ENCODE results near the gene COL5A3.

COL5A3 gene

GRCh38 chr19:9914315-9915207 is 95.7 kb downstream of the COL5A3 start:
- Histone ChIP-seq H3K4me3 (ENCODE audit: low read length) (peak overlapping the region; percentile 60), H3K27ac (ENCODE audit: low read depth, low read length) (no peak overlapping the region), H3K36me3 (ENCODE audit: control insufficient read depth, insufficient read depth, low read length) (no peaks in the 10 kb centered on the region), H3K4me1 (ENCODE audit: control insufficient read depth, insufficient read depth, low read length) (no peaks in the 10 kb centered on the region), H3K9ac (ENCODE audit: low read length) (no peak overlapping the region), H3K27me3 (ENCODE audit: control insufficient read depth, insufficient read depth, low read length) (peaks cover 21% of the 10 kb centered on the region)

GRCh38 chr19:9914001-9914314 is 96.3 kb downstream of the COL5A3 start:
- H3K27ac ChIP-seq (ENCODE audit: low read depth, low read length): no peak overlapping the region
- peak overlapping the region; percentile 60 for H3K4me3 ChIP-seq (ENCODE audit: low read length)
- peaks cover 21% of the 10 kb centered on the region for H3K27me3 ChIP-seq (ENCODE audit: control insufficient read depth, insufficient read depth, low read length)
- no peaks in the 10 kb centered on the region for H3K4me1 ChIP-seq (ENCODE audit: control insufficient read depth, insufficient read depth, low read length)
- no peak overlapping the region for H3K9ac ChIP-seq (ENCODE audit: low read length)
- no peaks in the 10 kb centered on the region for H3K36me3 ChIP-seq (ENCODE audit: control insufficient read depth, insufficient read depth, low read length)

GRCh38 chr19:9913237-9914000 is 96.9 kb downstream of the COL5A3 start:
- H3K4me3 ChIP-seq (ENCODE audit: low read length): peak overlapping the region; percentile 36
- no peak overlapping the region for H3K9ac ChIP-seq (ENCODE audit: low read length)
- no peak overlapping the region for H3K27ac ChIP-seq (ENCODE audit: low read depth, low read length)
- H3K27me3 ChIP-seq (ENCODE audit: control insufficient read depth, insufficient read depth, low read length): peaks cover 18% of the 10 kb centered on the region
- H3K4me1 ChIP-seq (ENCODE audit: control insufficient read depth, insufficient read depth, low read length): no peaks in the 10 kb centered on the region
- H3K36me3 ChIP-seq (ENCODE audit: control insufficient read depth, insufficient read depth, low read length): no peaks in the 10 kb centered on the region

- H3K9ac ChIP-seq (ENCODE audit: low read length): no peak overlapping the region
- no peak overlapping the region for H3K4me3 ChIP-seq (ENCODE audit: low read length)
- H3K36me3 ChIP-seq (ENCODE audit: control insufficient read depth, insufficient read depth, low read length): no peaks in the 10 kb centered on the region
- no peaks in the 10 kb centered on the region for H3K4me1 ChIP-seq (ENCODE audit: control insufficient read depth, insufficient read depth, low read length)
- H3K27ac ChIP-seq (ENCODE audit: low read depth, low read length): no peak overlapping the region
- peaks cover 18% of the 10 kb centered on the region for H3K27me3 ChIP-seq (ENCODE audit: control insufficient read depth, insufficient read depth, low read length)
These were observed 97.6 kb downstream of the COL5A3 start for GRCh38 chr19:9912551-9913236.

- H3K9ac ChIP-seq (ENCODE audit: low read length): no peak overlapping the region
These were observed 98.6 kb downstream of the COL5A3 start for GRCh38 chr19:9911524-9912185.

GRCh38 chr19:9910625-9911024 is 99.7 kb downstream of the COL5A3 start:
- Histone ChIP-seq H3K27me3 (ENCODE audit: control insufficient read depth, insufficient read depth, low read length) (peaks cover 18% of the 10 kb centered on the region), H3K4me1 (ENCODE audit: control insufficient read depth, insufficient read depth, low read length) (no peaks in the 10 kb centered on the region), H3K36me3 (ENCODE audit: control insufficient read depth, insufficient read depth, low read length) (no peaks in the 10 kb centered on the region), H3K9ac (ENCODE audit: low read length) (no peak overlapping the region), H3K4me3 (ENCODE audit: low read length) (no peak overlapping the region), H3K27ac (ENCODE audit: low read depth, low read length) (no peak overlapping the region)

More at GRCh38 chr19:9911524-9912185, 98.6 kb downstream of the COL5A3 start:
- Histone ChIP-seq H3K4me3 (ENCODE audit: low read length) (no peak overlapping the region), H3K27ac (ENCODE audit: low read depth, low read length) (no peak overlapping the region), H3K27me3 (ENCODE audit: control insufficient read depth, insufficient read depth, low read length) (peaks cover 18% of the 10 kb centered on the region), H3K4me1 (ENCODE audit: control insufficient read depth, insufficient read depth, low read length) (no peaks in the 10 kb centered on the region), H3K36me3 (ENCODE audit: control insufficient read depth, insufficient read depth, low read length) (no peaks in the 10 kb centered on the region)

Data from rectal smooth muscle tissue (tissue), 1 donor.